H1 (cell line): ENCODE results near the gene JAG2. TPM values are rescaled to one million over a fixed set of nuclear protein-coding genes. Genes with fewer than 3 reads are reported as not detected.

Experiments
- CTCF ChIA-PET: fragments of 300-600 bp; sonication (Branson Sonifier 250); formaldehyde crosslinking; loops from one replicate; lab custom pipeline; 2021; ENCODE audit not compliant: partially characterized antibody; lab: Charles Lee
- POLR2A ChIA-PET: fragments of 300-600 bp; sonication (Branson Sonifier 250); formaldehyde crosslinking; loops from one replicate; lab custom pipeline; 2021; ENCODE audit warnings: inconsistent platforms; ENCODE audit not compliant: partially characterized antibody; lab: Charles Lee
- DNase-seq, 2 experiments: peaks; one replicate each; pipeline versions ENCODE4 v3.0.0 to v3.0.0-alpha.2; 2010 to 2022; ENCODE audit warnings: low spot score in 2 of 2, low read depth in 1 of 2, mixed read lengths in 1 of 2
- FAIRE-seq: peaks from 2 replicates; lab custom pipeline; 2011; peaks lifted over from hg19 to GRCh38; lab: Jason Lieb, UNC
- H2AFZ ChIP-seq: 2 replicates; pipeline ENCODE4 v1.8.1; 2012; ENCODE audit warnings: low read length, inconsistent platforms
- H2AK5ac ChIP-seq: 2 replicates; pipeline ENCODE4 v1.6.1; 2013; ENCODE audit warnings: low read depth, low read length
- H2BK120ac ChIP-seq: replicated peaks from 2 replicates; pipeline ENCODE3; 2013; ENCODE audit warnings: low read depth, low read length, inconsistent platforms
- H2BK12ac ChIP-seq: 2 replicates; pipeline ENCODE4 v1.6.1; 2013; ENCODE audit warnings: low read depth, low read length
- H2BK15ac ChIP-seq: 2 replicates; pipeline ENCODE4 v1.6.1; 2013; ENCODE audit warnings: low read length
- H2BK20ac ChIP-seq: 2 replicates; pipeline ENCODE4 v1.6.1; 2013; ENCODE audit warnings: low read length
- H2BK5ac ChIP-seq: 2 replicates; pipeline ENCODE4 v1.6.1; 2013; ENCODE audit warnings: low read depth, low read length
- H3K14ac ChIP-seq: 2 replicates; pipeline ENCODE4 v1.6.1; 2013; ENCODE audit warnings: inconsistent platforms; ENCODE audit not compliant: insufficient read length
- H3K18ac ChIP-seq: 2 replicates; pipeline ENCODE4 v1.6.1; 2013; ENCODE audit warnings: low read length; ENCODE audit errors: extremely low read depth
- H3K23ac ChIP-seq: 2 replicates; pipeline ENCODE4 v1.6.1; 2013; ENCODE audit warnings: inconsistent platforms; ENCODE audit not compliant: insufficient read length
- H3K23me2 ChIP-seq: 2 replicates; pipeline ENCODE4 v1.6.1; 2013; ENCODE audit warnings: low read depth, low read length
- H3K27ac ChIP-seq: 2 replicates; pipeline ENCODE4 v1.6.1; 2011; ENCODE audit warnings: low read depth, low read length, inconsistent platforms
- H3K27me3 ChIP-seq, 4 experiments: replicated peaks in 1 of 4; 1 replicate in 1 of 4; 2 replicates in 3 of 4; pipeline versions ENCODE4 v1.6.1 to v1.8.1; 2011 to 2013; ENCODE audit warnings: low read length in 3 of 4, mild to moderate bottlenecking in 3 of 4, inconsistent platforms in 2 of 4, mixed read lengths in 2 of 4, moderate library complexity in 1 of 4; ENCODE audit not compliant: control insufficient read depth in 3 of 4, insufficient read depth in 3 of 4; ENCODE audit errors: extremely low read depth in 1 of 4
- H3K36me3 ChIP-seq, 4 experiments: 2 replicates each; pipeline versions ENCODE4 v1.6.1 to v1.8.1; 2011 to 2013; ENCODE audit warnings: mild to moderate bottlenecking in 4 of 4, low read length in 3 of 4, moderate library complexity in 2 of 4, control low read depth in 1 of 4, inconsistent platforms in 1 of 4; ENCODE audit not compliant: insufficient read depth in 4 of 4, control insufficient read depth in 2 of 4
- H3K4ac ChIP-seq: replicated peaks from 2 replicates; pipeline ENCODE3; 2013; ENCODE audit warnings: low read length, low read depth, mixed read lengths, inconsistent platforms; ENCODE audit not compliant: insufficient read length
- H3K4me1 ChIP-seq, 4 experiments: replicated peaks in 1 of 4; 1 replicate in 1 of 4; 2 replicates in 3 of 4; pipeline versions ENCODE4 v1.6.1 to v1.8.1; 2011 to 2013; ENCODE audit warnings: low read length in 3 of 4, inconsistent platforms in 2 of 4, mixed read lengths in 1 of 4; ENCODE audit not compliant: insufficient read depth in 4 of 4, control insufficient read depth in 3 of 4
- H3K4me2 ChIP-seq, 2 experiments: 2 replicates each; pipeline versions ENCODE4 v1.6.1 to v1.8.1; 2011 to 2013; ENCODE audit warnings: low read depth in 2 of 2, low read length in 2 of 2, control low read depth in 1 of 2, inconsistent platforms in 1 of 2, mild to moderate bottlenecking in 1 of 2; ENCODE audit not compliant: insufficient read depth in 1 of 2
- H3K4me3 ChIP-seq, 4 experiments: fragments of 200-600, 300-600 bp in 1 of 4; sonication (generic), shearing (Covaris generic), sonication (Bioruptor Twin) in 1 of 4; 2 replicates each; pipeline versions ENCODE4 v1.5.1 to v1.8.1; 2011 to 2016; ENCODE audit warnings: low read length in 4 of 4, low read depth in 3 of 4, control low read depth in 2 of 4, inconsistent platforms in 2 of 4, mild to moderate bottlenecking in 2 of 4, mixed read lengths in 1 of 4, moderate library complexity in 1 of 4; ENCODE audit not compliant: insufficient read depth in 2 of 4; ENCODE audit errors: extremely low read depth in 1 of 4
- H3K56ac ChIP-seq: replicated peaks from 2 replicates; pipeline ENCODE3; 2013; ENCODE audit warnings: low read depth, mild to moderate bottlenecking, mixed read lengths, low read length, inconsistent platforms; ENCODE audit not compliant: insufficient read length
- H3K79me1 ChIP-seq: 2 replicates; pipeline ENCODE4 v1.6.1; 2013; ENCODE audit warnings: low read depth, low read length, control low read depth
- H3K79me2 ChIP-seq, 2 experiments: 2 replicates each; pipeline versions ENCODE4 v1.6.1 to v1.8.1; 2012 to 2013; ENCODE audit warnings: low read length in 2 of 2, mild to moderate bottlenecking in 2 of 2, inconsistent platforms in 1 of 2; ENCODE audit not compliant: insufficient read depth in 2 of 2, control insufficient read depth in 1 of 2
- H3K9ac ChIP-seq, 4 experiments: replicated peaks in 1 of 4; 1 replicate in 1 of 4; 2 replicates in 3 of 4; pipeline versions ENCODE4 v1.6.1 to v1.8.1; 2011 to 2013; ENCODE audit warnings: low read depth in 3 of 4, low read length in 3 of 4, control low read depth in 2 of 4, mild to moderate bottlenecking in 2 of 4, moderate library complexity in 2 of 4, inconsistent platforms in 1 of 4; ENCODE audit errors: extremely low read depth in 1 of 4
- H3K9me3 ChIP-seq, 2 experiments: 2 replicates each; pipeline versions ENCODE4 v1.6.1 to v1.8.1; 2012 to 2013; ENCODE audit warnings: mild to moderate bottlenecking in 2 of 2, moderate library complexity in 2 of 2, control low read depth in 1 of 2, inconsistent platforms in 1 of 2, low read depth in 1 of 2, low read length in 1 of 2, mixed read lengths in 1 of 2; ENCODE audit not compliant: insufficient read depth in 2 of 2
- H4K20me1 ChIP-seq, 2 experiments: replicated peaks in 1 of 2; 2 replicates each; pipeline versions ENCODE3 to v1.8.1; 2011 to 2013; ENCODE audit warnings: inconsistent platforms in 2 of 2, low read length in 2 of 2, mild to moderate bottlenecking in 1 of 2; ENCODE audit not compliant: insufficient read depth in 2 of 2, control insufficient read depth in 1 of 2
- H4K5ac ChIP-seq: 2 replicates; pipeline ENCODE4 v1.6.1; 2013; ENCODE audit warnings: low read length, low read depth, mixed read lengths, inconsistent platforms; ENCODE audit not compliant: insufficient read length
- H4K8ac ChIP-seq: 2 replicates; pipeline ENCODE4 v1.8.0; 2013; ENCODE audit warnings: mild to moderate bottlenecking, moderate library complexity, low read length, inconsistent platforms; ENCODE audit not compliant: insufficient read depth; ENCODE audit errors: extremely low read depth
- H4K91ac ChIP-seq: replicated peaks from 2 replicates; pipeline ENCODE3; 2013; ENCODE audit warnings: low read length, mixed read lengths, inconsistent platforms; ENCODE audit not compliant: insufficient read length
- SIN3A ChIP-seq, 2 experiments: IDR thresholded peaks in 1 of 2; conservative IDR thresholded peaks in 1 of 2; 2 replicates each; pipeline ENCODE4 v1.6.1; 2011 to 2012; ENCODE audit warnings: low read length in 2 of 2, improper control_type of control experiment in 1 of 2, low read depth in 1 of 2, mild to moderate bottlenecking in 1 of 2
- WGBS, 2 experiments: shearing (Covaris generic) in 1 of 2; methylation state at CpG; one replicate each; pipeline versions ENCODE4 v1.1.6 to v1.1.7; 2013 to 2015; ENCODE audit warnings: low lambda C conversion rate in 2 of 2, mixed read lengths in 2 of 2, inconsistent platforms in 1 of 2, low coverage in 1 of 2, missing lambda C conversion rate in 1 of 2; ENCODE audit not compliant: insufficient replicate concordance in 2 of 2, insufficient coverage in 1 of 2, insufficient read length in 1 of 2; ENCODE audit errors: extremely low coverage in 1 of 2, missing lambda C conversion rate in 1 of 2; 5-methylcytosine and 5-hydroxymethylcytosine counted together
- polyA plus RNA-seq, 7 experiments: library from polyadenylated mRNA; depleted of rRNA in 3 of 7; stranded (reverse) in 5 of 7; unstranded in 2 of 7; fragments of >200 nt in 5 of 7; fragments of 200-250 nt in 2 of 7; gene quantifications; 1 replicate in 5 of 7; 2 replicates in 1 of 7; 4 replicates in 1 of 7; pipeline versions ENCODE4 v1.2.1 to v1.2.3, GENCODE V29; 2011 to 2013; ENCODE audit warnings: missing spikeins in 2 of 7, mixed read lengths in 2 of 7
- total RNA-seq: library from RNA; stranded (reverse); fragmentation: NEBNext Ultra II Directional; extraction: Animal tissue kit (Norgen Biotek cat#: 25700); gene quantifications from 2 replicates; pipeline ENCODE4 v1.2.1, GENCODE V29; 2021

The JAG2 gene
- total and polyA plus RNA-seq, 2 of the 8 experiments (the other 6 are each of a cell fraction or from before 2014, with no cell fraction given) = 2.8 to 6.2 TPM

GRCh38 chr14:105192866-105193731, 24.5 kb upstream of the JAG2 start:
- Histone ChIP-seq H4K5ac (no peak overlapping the region), H3K36me3 (no peaks in the 10 kb centered on the region), H3K4me2 (no peak overlapping the region), H3K56ac (no peak overlapping the region), H3K9me3 (peaks cover 0 to 3% of the 10 kb centered on the region in 2 experiments; a peak in 1 of 4 replicates), H4K20me1 (peaks cover 0 to 2% of the 10 kb centered on the region in 2 experiments), H3K23me2 (peaks cover 4% of the 10 kb centered on the region; the same call in 1 of the 2 replicates), H4K91ac (peak overlapping the region; percentile 65), H2BK15ac (no peak overlapping the region), H4K8ac (peak overlapping the region; percentile 11; the same call in 1 of the 2 replicates), H2AK5ac (no peak overlapping the region), H3K4ac (peak overlapping the region; percentile 94), H2BK20ac (no peak overlapping the region), H3K27ac (no peak overlapping the region), H3K27me3 (peaks cover 0 to 34% (median 17%) of the 10 kb centered on the region in 4 experiments; a peak in 5 of 7 replicates), H2BK12ac (peak overlapping the region; percentile 50; the same call in 1 of the 2 replicates), H2BK120ac (no peak overlapping the region), H3K79me2 (no peaks in the 10 kb centered on the region), H3K79me1 (no peaks in the 10 kb centered on the region), H3K9ac (no peak overlapping the region), H2AFZ (no peak overlapping the region), H3K4me3 (no peak overlapping the region), H3K4me1 (peaks cover 0 to 21% (median 9%) of the 10 kb centered on the region in 4 experiments; a peak in 5 of 7 replicates), H2BK5ac (peak overlapping the region; percentile 60; the same call in 1 of the 2 replicates), H3K23ac (no peak overlapping the region), H3K18ac (no peak overlapping the region; the same call in none of the 2 replicates), H3K14ac (no peak overlapping the region)
- WGBS, 2 experiments = 86% methylated on average over 23 of the region's 29 CpGs; no CpG with 5 or more reads in 1 of the 2 experiments
- FAIRE-seq (no peak), DNase-seq (no peak)
- ChIA-PET POLR2A (interaction anchor here (0.6 to 1.5 kb wide), 2 partner anchors 17 to 21 kb away, joined by 3 read pairs; no protein-coding TSS in a partner anchor), CTCF (interaction anchor here (1.0 to 3.1 kb wide), 8 partner anchors 9 to 158 kb away, joined by 3 to 25 read pairs (median 10); partner anchors contain the start of gene JAG2)
- TF ChIP-seq SIN3A (conservative IDR thresholded peaks at IDR 0.05 in 1 of 2, IDR thresholded peaks at IDR 0.05 in 1 of 2; ENCODE audit: low read depth in 1 of 2, low read length in 2 of 2) = no peak
